ENCODE measurements around the gene CAPS2. TPM values are rescaled to one million over a fixed set of nuclear protein-coding genes. Genes with fewer than 3 reads are reported as not detected.

Gene CAPS2
- total RNA-seq, 1 donor from 2014 or later, result 9.0 TPM

- intact Hi-C loops (cut with DNase I), result no loop called here
- TF ChIP-seq, protein P1, sequence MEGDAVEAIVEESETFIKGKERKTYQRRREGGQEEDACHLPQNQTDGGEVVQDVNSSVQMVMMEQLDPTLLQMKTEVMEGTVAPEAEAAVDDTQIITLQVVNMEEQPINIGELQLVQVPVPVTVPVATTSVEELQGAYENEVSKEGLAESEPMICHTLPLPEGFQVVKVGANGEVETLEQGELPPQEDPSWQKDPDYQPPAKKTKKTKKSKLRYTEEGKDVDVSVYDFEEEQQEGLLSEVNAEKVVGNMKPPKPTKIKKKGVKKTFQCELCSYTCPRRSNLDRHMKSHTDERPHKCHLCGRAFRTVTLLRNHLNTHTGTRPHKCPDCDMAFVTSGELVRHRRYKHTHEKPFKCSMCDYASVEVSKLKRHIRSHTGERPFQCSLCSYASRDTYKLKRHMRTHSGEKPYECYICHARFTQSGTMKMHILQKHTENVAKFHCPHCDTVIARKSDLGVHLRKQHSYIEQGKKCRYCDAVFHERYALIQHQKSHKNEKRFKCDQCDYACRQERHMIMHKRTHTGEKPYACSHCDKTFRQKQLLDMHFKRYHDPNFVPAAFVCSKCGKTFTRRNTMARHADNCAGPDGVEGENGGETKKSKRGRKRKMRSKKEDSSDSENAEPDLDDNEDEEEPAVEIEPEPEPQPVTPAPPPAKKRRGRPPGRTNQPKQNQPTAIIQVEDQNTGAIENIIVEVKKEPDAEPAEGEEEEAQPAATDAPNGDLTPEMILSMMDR (IDR thresholded peaks at IDR 0.05), result no peak
- H3K27ac ChIP-seq, result no peak overlapping the region
Measured at GRCh38 chr12:75291014-75291413, 39.1 kb downstream of the CAPS2 start.

GRCh38 chr12:75289753-75290152 is 40.4 kb downstream of the CAPS2 start:
- Histone ChIP-seq H3K36me3 (no peaks in the 10 kb centered on the region), H3K27ac (no peak overlapping the region), H3K27me3 (no peaks in the 10 kb centered on the region), H3K4me1 (no peaks in the 10 kb centered on the region), H3K4me3 (no peak overlapping the region), H3K9me3 (no peaks in the 10 kb centered on the region)
- no peak for DNase-seq
- no peak for ATAC-seq
- intact Hi-C loops (cut with DNase I), result no loop called here
- TF ChIP-seq, protein P1 (IDR thresholded peaks at IDR 0.05), result no peak

More at GRCh38 chr12:75291014-75291413, 39.1 kb downstream of the CAPS2 start:
- no peaks in the 10 kb centered on the region for H3K4me1 ChIP-seq
- no peak for ATAC-seq
- DNase-seq, result no peak
- no peaks in the 10 kb centered on the region for H3K9me3 ChIP-seq
- no peaks in the 10 kb centered on the region for H3K27me3 ChIP-seq
- H3K36me3 ChIP-seq, result no peaks in the 10 kb centered on the region
- H3K4me3 ChIP-seq, result no peak overlapping the region

GRCh38 chr12:75288860-75289259 is 41.3 kb downstream of the CAPS2 start:
- H3K4me1 ChIP-seq, result no peaks in the 10 kb centered on the region
- no peaks in the 10 kb centered on the region for H3K36me3 ChIP-seq
- no peak overlapping the region for H3K27ac ChIP-seq
- DNase-seq, result no peak
- no peaks in the 10 kb centered on the region for H3K9me3 ChIP-seq
- ATAC-seq, result no peak
- intact Hi-C loops (cut with DNase I), result no loop called here
- no peak overlapping the region for H3K4me3 ChIP-seq
- H3K27me3 ChIP-seq, result no peaks in the 10 kb centered on the region
- TF ChIP-seq, protein P1 (IDR thresholded peaks at IDR 0.05), result no peak

DNA sequence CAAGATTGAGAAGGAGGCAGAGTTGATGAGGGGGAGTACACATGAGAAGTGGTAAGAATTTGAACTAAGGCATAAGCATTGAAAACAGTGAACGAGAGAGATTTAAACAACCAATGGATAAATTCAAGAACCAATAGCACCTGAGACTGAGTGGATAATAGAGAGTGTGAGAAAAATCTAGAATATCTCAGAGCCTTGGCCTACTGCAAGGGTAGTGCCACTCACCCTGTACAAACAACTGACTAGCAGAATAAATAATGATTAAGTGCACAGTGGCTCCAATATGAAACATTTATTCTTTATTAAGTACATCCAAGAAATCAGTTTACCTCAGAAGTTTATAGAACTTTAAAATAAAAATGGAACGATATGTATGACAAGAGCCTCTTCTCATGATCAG is 54.4 kb downstream of the CAPS2 start:
- no peak for ATAC-seq
- no peaks in the 10 kb centered on the region for H3K27me3 ChIP-seq
- TF ChIP-seq, protein P1 (IDR thresholded peaks at IDR 0.05), result no peak

DNA sequence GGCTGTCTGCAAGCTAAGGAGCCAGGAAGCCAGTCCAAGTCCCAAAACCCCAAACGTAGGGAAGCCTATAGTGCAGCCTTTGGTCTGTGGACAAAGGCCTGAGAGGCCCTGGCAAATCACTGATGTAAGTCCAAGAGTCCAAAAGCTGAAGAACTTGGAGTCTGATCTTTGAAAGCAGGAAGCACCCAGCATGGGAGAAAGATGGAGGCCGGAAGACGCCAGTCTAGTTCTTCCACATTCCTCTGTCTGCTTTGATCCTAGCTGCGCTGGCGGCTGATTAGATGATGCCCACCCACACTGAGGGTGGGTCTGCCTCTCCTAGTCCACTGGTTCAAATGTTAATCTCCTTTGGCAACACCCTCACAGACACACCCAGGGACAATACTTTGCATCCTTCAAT is 58.5 kb downstream of the CAPS2 start:
- H3K27me3 ChIP-seq, result no peaks in the 10 kb centered on the region
- intact Hi-C loops (cut with DNase I), result no loop called here
- no peaks in the 10 kb centered on the region for H3K36me3 ChIP-seq
- H3K4me3 ChIP-seq, result no peak overlapping the region
- no peak overlapping the region for H3K27ac ChIP-seq
- TF ChIP-seq, protein P1 (IDR thresholded peaks at IDR 0.05), result no peak
- ATAC-seq (no peak), DNase-seq (no peak)
- H3K9me3 ChIP-seq, result no peaks in the 10 kb centered on the region
- H3K4me1 ChIP-seq, result no peaks in the 10 kb centered on the region

More for the DNA sequence above, 54.4 kb downstream of the CAPS2 start:
- H3K4me1 ChIP-seq, result no peaks in the 10 kb centered on the region
- no peak for DNase-seq
- H3K9me3 ChIP-seq, result no peaks in the 10 kb centered on the region
- intact Hi-C loops (cut with DNase I), result no loop called here
- H3K27ac ChIP-seq, result no peak overlapping the region
- H3K36me3 ChIP-seq, result no peaks in the 10 kb centered on the region
- H3K4me3 ChIP-seq, result no peak overlapping the region

- Histone ChIP-seq H3K27me3 (no peaks in the 10 kb centered on the region), H3K36me3 (no peaks in the 10 kb centered on the region), H3K9me3 (no peaks in the 10 kb centered on the region), H3K27ac (no peak overlapping the region), H3K4me3 (no peak overlapping the region), H3K4me1 (no peaks in the 10 kb centered on the region)
- intact Hi-C loops (cut with DNase I), result no loop called here
- no peak for DNase-seq
- TF ChIP-seq, protein P1 (IDR thresholded peaks at IDR 0.05), result no peak
- no peak for ATAC-seq
Measured at GRCh38 chr12:75270157-75270556, 60.0 kb downstream of the CAPS2 start.
